Ishikawa (cell line): ENCODE results near the gene TRPM2.

Source experiments
- CEBPB ChIP-seq: IDR thresholded peaks from 2 replicates; pipeline ENCODE4 v1.6.1; 2012
- CREB1 ChIP-seq: IDR thresholded peaks from 2 replicates; pipeline ENCODE4 v1.6.1; 2012; ENCODE audit warnings: low read depth
- EGR1 ChIP-seq: IDR thresholded peaks from 2 replicates; pipeline ENCODE4 v1.6.1; 2012
- EP300 ChIP-seq: IDR thresholded peaks from 2 replicates; pipeline ENCODE4 v1.6.1; 2012; ENCODE audit warnings: borderline replicate concordance
- FOXM1 ChIP-seq: IDR thresholded peaks from 2 replicates; pipeline ENCODE4 v1.6.1; 2012; ENCODE audit warnings: low read depth, borderline replicate concordance
- NFIC ChIP-seq: IDR thresholded peaks from 2 replicates; pipeline ENCODE4 v1.6.1; 2012
- RAD21 ChIP-seq: IDR thresholded peaks from 2 replicates; pipeline ENCODE4 v1.6.1; 2012; ENCODE audit warnings: low read depth
- TAF1 ChIP-seq: IDR thresholded peaks from 2 replicates; pipeline ENCODE4 v1.6.1; 2012; ENCODE audit warnings: low read depth, mild to moderate bottlenecking
- TCF12 ChIP-seq: IDR thresholded peaks from 2 replicates; pipeline ENCODE4 v1.6.1; 2012; ENCODE audit warnings: low read depth
- TEAD4 ChIP-seq: IDR thresholded peaks from 2 replicates; pipeline ENCODE4 v1.6.1; 2012
- YY1 ChIP-seq: IDR thresholded peaks from 2 replicates; pipeline ENCODE4 v1.6.1; 2012; ENCODE audit warnings: low read depth
- ZBTB7A ChIP-seq: IDR thresholded peaks from 2 replicates; pipeline ENCODE4 v1.6.1; 2012; ENCODE audit warnings: low read depth
- TF ChIP-seq, protein P1 (sequence below): IDR thresholded peaks from 2 replicates; pipeline ENCODE4 v1.6.1; 2012
- TF ChIP-seq, protein P2 (sequence below): IDR thresholded peaks from 2 replicates; pipeline ENCODE4 v1.6.1; 2012; ENCODE audit warnings: low read depth, mild to moderate bottlenecking
- TF ChIP-seq, protein P3 (sequence below): IDR thresholded peaks from 2 replicates; pipeline ENCODE4 v1.6.1; 2012

TRPM2 gene

DNA sequence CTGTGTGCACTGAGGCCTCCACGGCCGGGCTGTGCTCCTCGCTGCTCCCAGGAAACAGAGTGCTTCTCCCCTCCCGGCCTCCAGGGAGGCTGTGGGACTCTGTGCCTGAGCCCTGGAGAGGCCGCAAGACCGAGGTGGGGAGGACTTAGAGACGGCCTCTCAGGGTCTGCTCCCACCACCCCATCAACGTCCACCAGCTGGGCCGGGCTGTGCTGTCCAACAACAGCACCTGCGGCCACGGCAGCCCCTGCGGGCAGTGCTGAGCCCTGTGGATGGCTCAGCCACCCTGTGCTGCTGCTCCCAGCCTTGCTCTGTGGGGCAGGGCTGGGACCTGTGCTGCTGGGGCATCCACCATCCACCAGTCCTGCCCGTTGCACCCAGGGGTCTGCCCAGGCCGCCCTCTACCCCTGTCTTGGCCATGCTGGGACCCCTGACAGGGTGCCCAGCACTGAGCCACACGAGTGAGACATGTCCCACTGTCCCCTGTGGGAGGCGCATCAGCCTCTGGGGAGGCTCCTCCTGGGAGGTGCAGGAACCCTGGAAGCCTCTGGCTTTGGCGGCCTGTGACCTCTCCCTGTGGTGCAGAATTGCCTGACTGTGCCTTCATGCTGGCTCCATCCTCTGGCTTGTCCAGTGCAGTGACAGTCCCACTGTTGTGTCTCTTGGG lies 70.7 kb downstream of the TRPM2 start:
- TF ChIP-seq NFIC (no peak), ZBTB7A (no peak), RAD21 (no peak), EP300 (no peak), TCF12 (no peak), TEAD4 (no peak), CEBPB (no peak), CREB1 (no peak), EGR1 (no peak), YY1 (no peak), FOXM1 (no peak), TAF1 (no peak)
- TF ChIP-seq, protein P1, sequence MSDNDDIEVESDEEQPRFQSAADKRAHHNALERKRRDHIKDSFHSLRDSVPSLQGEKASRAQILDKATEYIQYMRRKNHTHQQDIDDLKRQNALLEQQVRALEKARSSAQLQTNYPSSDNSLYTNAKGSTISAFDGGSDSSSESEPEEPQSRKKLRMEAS, result no peak
- TF ChIP-seq, protein P2, sequence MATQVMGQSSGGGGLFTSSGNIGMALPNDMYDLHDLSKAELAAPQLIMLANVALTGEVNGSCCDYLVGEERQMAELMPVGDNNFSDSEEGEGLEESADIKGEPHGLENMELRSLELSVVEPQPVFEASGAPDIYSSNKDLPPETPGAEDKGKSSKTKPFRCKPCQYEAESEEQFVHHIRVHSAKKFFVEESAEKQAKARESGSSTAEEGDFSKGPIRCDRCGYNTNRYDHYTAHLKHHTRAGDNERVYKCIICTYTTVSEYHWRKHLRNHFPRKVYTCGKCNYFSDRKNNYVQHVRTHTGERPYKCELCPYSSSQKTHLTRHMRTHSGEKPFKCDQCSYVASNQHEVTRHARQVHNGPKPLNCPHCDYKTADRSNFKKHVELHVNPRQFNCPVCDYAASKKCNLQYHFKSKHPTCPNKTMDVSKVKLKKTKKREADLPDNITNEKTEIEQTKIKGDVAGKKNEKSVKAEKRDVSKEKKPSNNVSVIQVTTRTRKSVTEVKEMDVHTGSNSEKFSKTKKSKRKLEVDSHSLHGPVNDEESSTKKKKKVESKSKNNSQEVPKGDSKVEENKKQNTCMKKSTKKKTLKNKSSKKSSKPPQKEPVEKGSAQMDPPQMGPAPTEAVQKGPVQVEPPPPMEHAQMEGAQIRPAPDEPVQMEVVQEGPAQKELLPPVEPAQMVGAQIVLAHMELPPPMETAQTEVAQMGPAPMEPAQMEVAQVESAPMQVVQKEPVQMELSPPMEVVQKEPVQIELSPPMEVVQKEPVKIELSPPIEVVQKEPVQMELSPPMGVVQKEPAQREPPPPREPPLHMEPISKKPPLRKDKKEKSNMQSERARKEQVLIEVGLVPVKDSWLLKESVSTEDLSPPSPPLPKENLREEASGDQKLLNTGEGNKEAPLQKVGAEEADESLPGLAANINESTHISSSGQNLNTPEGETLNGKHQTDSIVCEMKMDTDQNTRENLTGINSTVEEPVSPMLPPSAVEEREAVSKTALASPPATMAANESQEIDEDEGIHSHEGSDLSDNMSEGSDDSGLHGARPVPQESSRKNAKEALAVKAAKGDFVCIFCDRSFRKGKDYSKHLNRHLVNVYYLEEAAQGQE, result no peak
- TF ChIP-seq, protein P3, sequence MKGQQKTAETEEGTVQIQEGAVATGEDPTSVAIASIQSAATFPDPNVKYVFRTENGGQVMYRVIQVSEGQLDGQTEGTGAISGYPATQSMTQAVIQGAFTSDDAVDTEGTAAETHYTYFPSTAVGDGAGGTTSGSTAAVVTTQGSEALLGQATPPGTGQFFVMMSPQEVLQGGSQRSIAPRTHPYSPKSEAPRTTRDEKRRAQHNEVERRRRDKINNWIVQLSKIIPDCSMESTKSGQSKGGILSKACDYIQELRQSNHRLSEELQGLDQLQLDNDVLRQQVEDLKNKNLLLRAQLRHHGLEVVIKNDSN, result no peak

DNA sequence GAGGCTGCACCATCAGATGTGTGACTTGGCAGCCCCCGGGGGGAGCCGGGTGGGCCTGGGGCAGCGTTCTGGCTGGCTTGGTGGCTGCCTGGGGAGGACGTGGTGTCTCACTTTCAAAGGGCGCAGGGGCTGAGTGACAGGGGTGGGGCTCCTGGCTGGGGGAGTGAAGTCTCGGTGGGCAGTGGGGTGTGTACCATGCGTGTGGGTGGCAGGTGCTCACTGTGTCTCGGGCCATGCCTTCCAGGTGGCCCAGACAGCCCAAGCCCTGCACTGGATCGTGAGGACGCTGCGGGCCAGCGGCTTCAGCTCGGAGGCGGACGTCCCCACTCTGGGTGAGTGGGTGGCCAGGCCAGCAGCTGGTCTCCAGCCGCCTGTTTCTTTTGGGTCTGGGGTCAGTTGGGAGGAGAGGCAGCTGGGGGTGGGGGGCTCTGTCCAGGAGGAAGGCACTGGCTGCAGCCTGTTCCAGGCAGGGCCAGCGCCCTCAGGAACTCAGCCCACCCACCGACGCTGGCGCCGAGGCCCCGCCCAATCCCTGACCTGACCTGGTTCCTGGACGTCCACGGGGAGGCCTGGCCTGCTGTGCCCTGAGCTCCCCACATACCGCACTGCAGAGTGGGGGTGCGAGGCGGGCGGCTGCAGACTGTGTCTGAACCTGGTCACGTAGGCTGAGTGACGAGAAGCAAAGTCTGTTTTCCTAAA lies 71.3 kb downstream of the TRPM2 start:
- no peak for TF ChIP-seq CREB1
- TF ChIP-seq TAF1, result no peak; the same call in 1 of the 2 replicates
- no peak for TF ChIP-seq TEAD4
- no peak for TF ChIP-seq TCF12
- no peak for TF ChIP-seq RAD21
- TF ChIP-seq, protein P1, result no peak
- no peak for TF ChIP-seq EP300
- no peak for TF ChIP-seq FOXM1
- TF ChIP-seq, protein P2, result no peak
- TF ChIP-seq NFIC, result no peak
- peak; percentile 65; the same call in 1 of the 2 replicates for TF ChIP-seq ZBTB7A
- TF ChIP-seq, protein P3, result no peak
- peak; percentile 31; the same call in 1 of the 2 replicates for TF ChIP-seq EGR1
- TF ChIP-seq YY1, result no peak
- TF ChIP-seq CEBPB, result no peak

DNA sequence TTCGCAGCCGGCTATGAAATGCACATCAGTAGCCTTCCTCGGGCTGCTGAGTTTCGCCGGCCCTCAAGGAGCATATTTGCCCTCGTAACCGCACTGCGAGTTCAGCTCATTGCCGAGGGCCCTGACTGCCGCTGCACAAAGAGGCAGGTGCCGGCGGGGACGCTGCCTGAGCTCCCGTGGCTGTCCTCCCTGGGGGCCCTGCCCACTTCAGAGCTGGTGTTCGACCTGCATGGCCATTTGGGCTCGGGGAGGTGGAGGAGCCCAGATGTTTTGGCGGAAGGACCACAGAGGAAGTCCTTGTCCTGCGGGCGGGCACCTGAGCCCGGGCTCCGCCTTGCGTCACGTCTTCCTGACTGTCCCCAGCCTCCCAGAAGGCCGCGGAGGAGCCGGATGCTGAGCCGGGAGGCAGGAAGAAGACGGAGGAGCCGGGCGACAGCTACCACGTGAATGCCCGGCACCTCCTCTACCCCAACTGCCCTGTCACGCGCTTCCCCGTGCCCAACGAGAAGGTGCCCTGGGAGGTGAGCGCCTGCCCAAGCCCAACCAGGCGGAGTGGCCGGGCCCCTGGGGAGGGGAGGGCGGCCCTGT lies 72.0 kb downstream of the TRPM2 start:
- TF ChIP-seq TAF1, result peak; percentile 70
- no peak; the same call in 1 of the 2 replicates for TF ChIP-seq ZBTB7A
- TF ChIP-seq TCF12, result peak; percentile 45; the same call in 1 of the 2 replicates
- no peak; the same call in 1 of the 2 replicates for TF ChIP-seq CEBPB
- TF ChIP-seq YY1, result 0 out of 2 replicates have a peak, but pooled peaks have one; percentile 40
- TF ChIP-seq, protein P3, result peak; percentile 66; the same call in 1 of the 2 replicates
- TF ChIP-seq TEAD4, result no peak
- TF ChIP-seq, protein P1, result peak; percentile 74

DNA sequence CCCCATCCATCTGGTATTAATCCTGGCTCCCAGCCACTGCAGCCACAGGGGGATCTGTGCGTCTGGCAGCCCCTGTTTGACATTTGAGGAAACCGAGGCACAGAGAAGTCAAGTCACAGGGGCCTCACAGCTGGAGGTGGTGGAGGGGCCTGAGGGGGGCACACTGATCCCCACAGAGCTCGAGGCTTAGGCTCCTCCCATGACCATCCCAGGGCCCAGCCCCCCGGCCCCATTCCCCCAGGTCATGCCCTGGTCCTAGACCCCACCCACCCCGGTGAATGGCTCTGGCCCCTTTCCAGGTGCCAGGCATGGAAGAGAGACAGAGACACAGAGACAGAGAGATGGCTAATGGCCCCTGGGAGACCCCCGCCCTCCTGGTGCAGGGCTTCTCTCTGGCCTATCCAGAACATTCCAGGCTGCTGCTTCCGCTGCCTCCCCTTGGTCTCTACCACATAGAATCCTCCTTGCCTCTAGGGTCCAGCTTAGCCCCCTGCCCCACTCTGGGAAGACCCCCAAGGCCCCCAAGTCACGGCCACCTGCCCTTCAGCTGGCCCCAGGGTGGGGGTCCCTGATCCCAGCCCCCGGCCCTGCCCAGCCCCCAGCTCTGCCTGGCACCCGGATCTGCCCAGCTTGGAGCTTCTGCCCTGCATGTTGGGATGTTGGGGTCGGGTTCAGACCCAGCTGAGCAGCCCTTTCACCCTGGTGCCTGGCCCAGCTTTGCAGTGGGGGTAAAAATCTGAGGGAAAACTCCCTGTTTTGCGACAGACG lies 72.7 kb downstream of the TRPM2 start:
- TF ChIP-seq ZBTB7A (no peak; the same call in 1 of the 2 replicates), EP300 (no peak)
